Heart left ventricle (tissue), 13 donors: ENCODE data around the gene TMEM184B.

ENCODE experiments used
- CTCF ChIP-seq, 12 donors: fragments of 200-600 bp; sonication (generic) in 4 of 12; IDR thresholded peaks; one replicate each; pipeline versions ENCODE4 v1.5.0 to v1.8.0; 2018 to 2022; ENCODE audit warnings: antibody characterized with exemption in 12 of 12, mild to moderate bottlenecking in 5 of 12
- POLR2A ChIP-seq, 2 donors: fragments of 450-650 bp; IDR thresholded peaks; one replicate each; pipeline ENCODE4 v1.6.1; 2017; ENCODE audit warnings: antibody characterized with exemption in 2 of 2, mild to moderate bottlenecking in 2 of 2, moderate library complexity in 2 of 2
- donor health status: ischemic (EF 13 %, LVEDD 7.1; RV severe dilation, severe dysfunction).
- donor health status: DM: no; HTN: yes; CAD: no.
- donor health status: DM: no; HTN: no; CAD: no.
- donor health status: ischemic (EF 25% LVEDD 6.9; RV normal size, moderate dysfunction).
- donor health status: ischemic (EF 25% LVEDD 5.7; RV mildly dilated, moderate dysfunction).
- donor health status: ischemic (EF 35%, LVEDD 5.7; RV mildly dilated, moderate dysfunction).
- donor health status: nonischemic (EF 11% LVEDD 7.7; RV severe dilation, severe dysfunction).
- donor health status: DM: yes; HTN: yes; CAD: no.
- donor health status: PGD.
- donor health status: ischemic (EF 29% LVEDD 5.4; RV normal size, mild dysfunction).
- donor health status: nonischemic (EF 23%, LVEDD 6.1; RV moderate dilation, normal function).

GRCh38 chr22:38248280-38248679 lies 24.5 kb downstream of the TMEM184B start:
- no peak for TF ChIP-seq CTCF (IDR thresholded peaks at IDR 0.05)
- TF ChIP-seq POLR2A (IDR thresholded peaks at IDR 0.05) = no peak
